ENCODE measurements around the gene CFAP100.

Gene CFAP100

DNA sequence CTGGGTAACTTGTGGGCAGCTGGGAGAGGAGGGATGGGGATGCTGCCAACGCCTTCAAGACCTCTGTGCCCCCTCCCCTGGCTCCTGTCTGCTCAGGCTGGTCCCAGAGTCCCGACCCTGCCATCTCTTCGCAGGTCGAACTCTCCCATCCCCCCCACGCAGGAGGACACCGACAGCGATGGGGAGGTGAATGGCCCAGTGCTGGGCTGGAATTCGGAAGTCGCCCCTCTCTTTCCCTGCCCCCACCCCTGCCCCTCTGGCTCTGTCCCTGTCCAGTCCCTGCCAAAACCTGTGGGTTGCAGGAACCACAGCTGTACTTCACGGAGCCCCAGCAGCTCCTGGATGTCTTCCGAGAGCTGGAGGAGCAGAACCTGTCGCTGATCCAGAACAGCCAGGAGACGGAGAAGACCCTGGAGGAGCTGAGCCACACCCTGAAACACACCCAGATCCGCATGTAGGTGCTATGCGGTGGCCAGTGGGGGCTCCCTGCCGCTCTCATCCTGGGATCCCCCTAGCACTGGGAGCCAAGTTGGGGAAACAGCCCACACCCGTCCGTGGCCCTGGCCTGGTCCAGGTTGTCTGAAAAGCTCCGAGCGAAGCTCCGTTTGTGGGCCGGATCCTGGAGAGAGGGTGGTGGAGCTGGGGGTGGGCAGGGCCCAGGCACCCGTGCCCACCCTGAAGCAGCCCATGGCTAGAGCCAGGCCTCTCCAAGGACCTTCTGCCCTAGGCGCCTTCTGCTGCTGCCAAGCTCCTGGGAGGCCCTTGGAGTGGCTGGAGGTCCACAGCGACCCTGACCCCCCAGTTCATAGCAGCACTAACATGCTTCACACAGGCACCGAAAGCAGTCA, 28.7 kb downstream of the CFAP100 start:
- DNase-seq (ENCODE audit: low spot score), result no peak

DNA sequence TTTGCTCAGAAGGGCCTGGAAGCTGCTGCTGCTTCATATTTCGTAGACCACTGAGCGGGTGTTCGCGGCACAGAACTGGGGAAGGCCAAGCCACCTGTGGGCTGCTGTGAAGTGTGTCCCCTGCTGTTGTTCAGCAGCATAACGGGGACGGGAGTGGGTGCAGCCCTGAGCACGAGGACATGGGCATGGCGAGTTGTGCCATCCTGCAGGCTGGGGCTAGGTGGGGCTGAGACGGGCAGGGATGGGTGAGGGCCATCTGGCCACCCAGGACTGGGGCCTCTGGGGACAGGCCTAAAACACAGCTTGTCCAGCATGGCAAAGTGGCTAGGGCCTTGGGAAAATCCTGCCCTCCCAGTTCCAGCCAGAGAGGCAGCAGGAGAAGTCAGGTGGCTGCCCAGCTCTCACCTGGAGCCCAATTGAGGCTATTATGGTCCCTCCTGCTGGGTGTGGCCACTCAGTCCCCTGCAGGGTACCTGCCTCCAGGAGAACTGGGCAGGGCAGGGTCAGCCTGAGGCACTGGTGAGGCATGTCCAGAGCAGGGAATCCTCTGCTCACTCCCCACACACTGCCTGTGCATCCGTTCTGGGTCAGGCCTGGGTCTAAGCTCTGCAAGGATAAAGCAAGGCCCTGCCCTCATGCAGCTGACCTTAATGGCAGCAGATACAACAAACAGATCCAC, 29.5 kb downstream of the CFAP100 start:
- no peak for DNase-seq (ENCODE audit: low spot score)

DNA sequence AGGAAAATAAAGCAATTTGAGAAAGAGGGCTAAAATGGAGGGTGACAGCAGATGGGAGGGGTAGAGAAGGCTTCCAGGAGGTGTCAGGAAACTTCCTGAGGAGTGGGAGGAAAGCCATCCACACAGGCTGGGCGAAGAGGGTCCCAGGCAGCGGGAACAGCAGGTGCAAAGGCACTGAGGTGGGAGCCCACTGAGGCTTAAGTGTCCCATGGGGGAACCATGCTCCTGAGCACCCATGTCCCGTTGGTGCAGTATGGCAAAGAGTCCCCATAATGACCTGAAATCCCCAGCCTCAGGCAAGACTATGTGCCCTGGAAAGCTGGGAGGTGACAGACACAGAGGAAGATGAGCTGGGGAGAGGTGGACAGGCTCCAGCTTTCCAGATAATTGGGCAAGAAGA, 30.0 kb downstream of the CFAP100 start:
- DNase-seq (ENCODE audit: low spot score), result no peak

DNA sequence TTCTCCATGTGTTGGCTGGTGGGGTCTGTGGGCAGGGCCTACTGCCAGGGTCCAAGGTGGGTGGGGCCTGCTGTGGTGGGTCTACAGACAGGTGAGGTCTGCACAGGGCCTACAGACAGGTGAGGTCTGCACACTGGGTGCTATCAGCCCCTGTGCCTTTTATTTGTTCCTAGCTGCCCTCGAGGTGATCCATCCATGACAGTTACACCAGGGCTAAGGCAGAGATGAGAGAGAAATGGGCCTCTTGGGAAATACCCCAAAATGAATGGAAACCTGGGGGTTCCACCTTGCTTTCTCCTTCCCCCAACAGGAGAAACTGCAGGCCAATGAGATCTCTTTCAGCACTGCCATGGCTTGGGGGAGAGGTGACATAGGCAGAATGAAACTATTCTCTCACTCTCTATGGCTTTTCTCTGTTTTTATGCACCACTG, 36.4 kb downstream of the CFAP100 start:
- no peak for DNase-seq (ENCODE audit: low spot score)

DNA sequence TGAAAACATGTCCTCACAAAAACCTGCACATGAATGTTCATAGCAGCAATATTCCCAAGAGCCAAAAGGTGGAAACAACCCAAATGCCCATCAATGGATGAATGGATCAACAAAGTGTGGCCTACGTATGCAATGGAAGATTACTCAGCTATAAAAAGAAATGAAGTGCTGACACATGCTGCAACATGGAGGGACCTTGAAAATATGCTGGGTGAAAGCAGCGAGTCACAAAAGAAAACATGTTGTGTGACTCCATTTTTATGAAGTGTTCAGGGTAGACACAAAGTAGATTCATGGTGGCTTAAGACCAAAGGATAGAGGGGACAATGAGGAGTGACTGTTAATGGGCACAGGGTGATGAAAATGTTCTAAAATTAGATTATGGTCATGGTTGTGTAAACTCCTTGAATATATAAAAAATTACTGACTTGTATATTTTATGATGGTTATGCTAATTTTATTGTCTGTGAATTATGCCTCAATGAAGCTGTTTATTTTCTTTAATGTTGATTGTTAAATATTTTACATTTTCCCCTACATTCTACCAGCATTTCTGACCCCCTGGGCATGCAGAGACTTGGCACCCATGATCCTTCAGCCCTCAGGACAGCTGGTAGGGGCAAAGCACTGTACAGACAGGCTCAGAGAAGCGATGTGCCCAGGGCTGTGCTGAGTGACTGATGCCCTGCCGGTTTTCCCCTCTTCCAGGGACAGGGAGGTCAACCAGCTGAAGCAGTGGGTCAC, 37.8 kb downstream of the CFAP100 start:
- no peak for DNase-seq (ENCODE audit: low spot score)

DNA sequence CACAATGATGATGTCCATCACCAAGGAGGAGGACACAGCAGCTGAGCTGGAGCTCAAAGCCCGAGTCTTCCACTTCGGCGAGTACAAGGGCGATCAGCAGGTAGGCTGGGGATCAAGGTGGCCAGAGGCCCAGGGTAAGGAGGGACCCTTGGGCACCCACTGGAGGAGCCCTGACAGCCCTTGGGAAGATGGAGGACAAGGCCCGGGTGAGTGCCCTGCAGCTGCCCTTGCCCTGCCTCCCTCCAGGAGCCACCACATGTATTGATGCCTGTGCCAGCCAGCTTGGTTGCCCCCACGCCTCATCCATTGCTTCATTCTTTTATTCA, 38.4 kb downstream of the CFAP100 start:
- DNase-seq (ENCODE audit: low spot score), result no peak

DNA sequence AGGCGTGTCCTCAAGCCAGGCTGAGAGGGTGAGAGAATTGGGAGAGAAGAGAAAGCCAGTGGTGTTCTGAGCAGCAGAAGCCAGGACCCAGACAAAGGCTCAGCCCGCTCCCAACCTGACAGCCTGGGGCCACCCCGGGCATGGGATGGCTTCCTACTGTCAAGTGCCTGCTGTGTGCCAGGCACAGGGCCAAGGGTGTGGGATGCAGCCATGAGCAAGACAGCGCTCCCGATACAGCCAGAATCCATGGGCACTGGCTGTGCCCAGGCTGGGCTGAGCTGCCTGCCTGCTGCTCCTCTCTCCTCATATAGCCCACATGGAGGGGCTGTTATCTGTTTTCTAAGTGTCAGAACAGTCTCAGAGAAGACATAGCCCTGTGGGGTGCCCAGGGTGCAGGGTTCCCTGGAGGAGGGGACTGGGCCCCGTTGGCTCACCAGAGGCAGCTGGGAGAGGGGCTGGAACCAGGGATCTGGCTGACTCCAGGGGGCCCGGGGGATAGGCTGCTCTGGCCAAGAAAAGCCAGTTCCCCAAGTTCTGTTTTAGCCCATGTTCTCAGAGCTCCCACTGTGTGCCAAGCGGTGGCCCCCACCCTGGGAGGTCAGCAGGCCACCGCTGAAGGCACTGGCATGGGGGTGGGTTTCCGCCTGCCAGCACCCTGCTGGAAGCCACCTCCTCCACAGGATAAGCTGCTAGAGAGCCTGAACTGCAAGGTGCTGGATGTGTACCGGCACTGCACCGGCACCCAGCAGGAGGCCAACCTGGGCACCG, 39.0 kb downstream of the CFAP100 start:
- no peak for DNase-seq (ENCODE audit: low spot score)

DNA sequence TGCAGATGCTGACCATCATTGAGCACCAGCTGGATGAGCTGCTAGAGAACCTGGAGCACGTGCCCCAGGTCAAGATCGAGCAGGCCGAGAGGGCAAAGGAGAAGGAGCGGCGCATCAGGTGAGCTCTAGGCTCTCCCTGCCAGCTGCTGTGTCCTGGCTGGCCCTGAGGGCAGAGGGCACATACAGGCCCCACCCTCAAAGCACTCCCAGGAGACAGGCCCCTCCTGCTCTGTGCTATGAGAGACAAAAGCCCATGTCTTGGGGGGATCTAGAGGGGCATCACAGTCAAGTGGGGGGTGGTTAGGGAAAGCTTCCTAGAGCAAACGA, 39.5 kb downstream of the CFAP100 start:
- DNase-seq (ENCODE audit: low spot score), result no peak

DNA sequence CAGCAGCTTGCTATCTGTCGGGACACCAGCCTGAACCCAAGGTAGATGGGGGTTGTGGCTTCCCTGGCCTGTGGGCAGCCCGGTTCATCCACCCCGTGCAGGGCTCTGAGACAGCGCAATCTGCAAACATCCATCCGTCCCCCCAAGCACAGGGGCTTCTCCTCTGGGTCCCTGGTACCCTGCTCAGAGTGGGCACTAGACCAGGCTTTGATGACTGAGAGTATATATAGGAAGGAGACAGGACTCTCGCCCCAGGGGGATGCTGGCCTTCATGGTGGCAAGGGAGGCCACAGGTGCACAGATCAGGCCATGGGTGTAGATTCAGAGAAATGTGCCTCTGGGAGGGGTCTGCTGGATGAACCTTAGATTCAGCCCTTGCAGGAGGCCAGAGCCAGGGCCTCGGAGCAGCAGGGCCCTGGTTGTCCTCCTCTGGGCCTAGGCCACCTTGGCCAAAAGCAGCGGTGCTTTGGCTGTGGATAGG, 40.3 kb downstream of the CFAP100 start:
- no peak for DNase-seq (ENCODE audit: low spot score)

DNA sequence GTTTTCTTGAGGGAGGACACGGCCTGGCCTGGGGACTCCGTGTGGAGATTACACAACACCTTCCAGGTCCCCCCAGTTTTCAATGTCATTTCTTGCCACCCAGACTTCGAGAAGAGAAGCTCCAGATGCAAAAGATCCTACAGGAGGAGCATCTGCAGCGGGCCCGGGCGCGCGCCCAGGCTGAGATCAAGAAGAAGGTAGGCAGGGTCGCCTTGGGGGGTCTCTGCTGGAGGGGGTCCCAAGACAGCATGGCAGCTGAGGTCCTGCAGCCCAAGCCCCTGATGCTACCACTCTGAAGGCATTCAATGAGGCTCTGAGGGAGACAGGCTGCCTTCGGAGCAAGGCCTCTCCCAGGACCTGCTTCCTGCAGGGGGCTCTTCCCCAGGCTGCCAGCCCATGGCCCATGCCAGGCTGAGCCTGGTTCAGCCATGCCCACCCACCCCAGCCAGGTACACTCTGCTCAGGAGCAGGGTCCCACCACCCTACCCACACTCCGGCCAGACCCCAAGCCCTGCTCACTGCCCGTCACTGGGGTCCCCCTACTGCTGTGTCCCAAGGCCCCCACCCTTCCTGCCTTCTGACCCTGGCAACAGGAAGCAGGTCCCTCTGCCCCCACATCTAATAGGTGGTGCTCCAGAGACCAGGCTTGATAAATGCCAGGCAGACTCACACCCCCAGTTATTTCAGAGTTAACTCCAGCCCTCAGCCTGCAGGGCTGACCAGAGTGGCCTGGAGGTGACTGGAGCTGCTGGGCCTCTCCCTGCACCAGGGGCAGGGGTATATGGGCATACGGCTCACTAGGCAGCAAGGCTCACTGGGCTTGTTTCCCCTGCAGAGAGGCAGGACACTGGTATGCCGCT, 41.0 kb downstream of the CFAP100 start:
- no peak for DNase-seq (ENCODE audit: low spot score)

DNA sequence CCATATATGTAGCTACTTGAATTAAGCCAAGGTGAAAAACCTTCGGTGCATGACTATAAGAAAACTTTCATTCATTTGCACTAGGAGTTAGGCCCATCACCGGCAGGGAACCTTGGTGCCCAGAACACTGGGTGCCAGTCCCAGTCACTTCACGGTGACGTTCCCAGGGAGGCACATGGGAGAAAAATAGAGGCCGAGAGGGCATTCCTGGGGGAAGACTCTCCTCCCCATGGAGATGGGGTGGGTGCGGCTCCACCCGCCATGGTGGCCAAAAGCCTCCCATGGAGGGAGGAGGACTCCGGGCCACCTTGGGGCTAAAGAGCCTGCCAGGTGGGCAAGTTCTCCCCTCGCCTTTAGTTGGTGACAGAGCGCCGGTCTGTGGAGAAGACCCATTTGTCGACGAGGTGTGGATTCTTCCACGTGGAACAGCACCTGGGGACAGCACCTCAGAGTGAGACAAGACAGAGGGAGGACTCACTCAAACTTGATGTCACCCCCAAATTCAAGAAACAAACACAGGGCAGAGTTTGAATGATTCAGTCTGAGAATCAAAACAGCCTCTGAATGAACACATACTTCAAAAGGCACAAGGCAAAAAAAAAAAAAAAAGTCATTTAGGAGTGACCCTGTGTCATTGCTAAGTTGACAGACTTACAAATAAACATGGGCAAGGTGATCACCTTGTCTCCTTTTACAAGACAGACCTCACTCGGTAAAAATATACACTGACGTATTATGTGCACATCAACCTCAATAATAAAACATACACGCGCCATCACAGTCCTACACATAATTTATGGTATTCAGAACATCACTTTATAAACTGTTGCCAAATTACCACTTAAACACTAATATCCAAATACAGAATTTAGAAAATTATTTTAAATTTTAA, 42.4 kb downstream of the CFAP100 start:
- no peak for DNase-seq (ENCODE audit: low spot score)

DNA sequence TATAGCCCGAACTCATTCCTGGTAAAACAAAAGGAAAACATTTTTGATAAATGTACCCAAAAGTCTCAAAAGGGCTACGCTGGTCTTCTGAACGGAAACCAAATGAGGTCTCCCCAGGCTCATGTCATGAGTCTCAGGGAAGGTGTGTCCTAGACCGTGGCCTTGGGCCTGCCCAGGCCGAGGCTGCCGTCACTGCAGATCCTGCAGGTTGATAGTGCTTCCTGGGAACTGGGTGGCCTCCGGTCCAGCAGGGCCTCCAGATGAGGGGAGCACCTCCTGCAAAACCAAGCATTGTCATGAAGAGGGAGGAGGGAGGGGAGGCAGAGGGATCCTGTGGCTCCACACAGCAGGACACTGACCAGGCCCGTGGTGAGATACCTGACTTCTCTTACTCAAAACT, 43.5 kb downstream of the CFAP100 start:
- DNase-seq (ENCODE audit: low spot score), result no peak

DNA sequence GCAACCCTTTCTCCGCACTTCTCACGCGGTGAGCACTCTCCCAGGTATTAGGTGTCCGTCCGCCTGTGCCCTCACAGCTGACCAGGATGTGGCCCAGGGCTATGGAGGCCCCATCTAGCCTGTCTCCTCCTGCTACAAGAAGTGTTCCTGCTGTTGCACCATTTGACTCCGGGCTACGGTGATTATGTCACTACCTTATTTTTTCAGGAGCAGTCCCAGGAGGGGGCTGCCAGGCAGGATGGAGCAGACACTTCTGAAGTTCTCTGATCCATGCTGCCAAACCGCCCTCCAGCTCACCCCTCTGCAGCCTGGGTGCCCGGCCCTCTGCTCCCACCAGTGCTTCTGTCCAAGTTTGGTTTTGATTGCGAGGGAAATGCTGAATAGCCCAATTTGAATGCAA, 44.0 kb downstream of the CFAP100 start:
- DNase-seq (ENCODE audit: low spot score), result no peak

DNA sequence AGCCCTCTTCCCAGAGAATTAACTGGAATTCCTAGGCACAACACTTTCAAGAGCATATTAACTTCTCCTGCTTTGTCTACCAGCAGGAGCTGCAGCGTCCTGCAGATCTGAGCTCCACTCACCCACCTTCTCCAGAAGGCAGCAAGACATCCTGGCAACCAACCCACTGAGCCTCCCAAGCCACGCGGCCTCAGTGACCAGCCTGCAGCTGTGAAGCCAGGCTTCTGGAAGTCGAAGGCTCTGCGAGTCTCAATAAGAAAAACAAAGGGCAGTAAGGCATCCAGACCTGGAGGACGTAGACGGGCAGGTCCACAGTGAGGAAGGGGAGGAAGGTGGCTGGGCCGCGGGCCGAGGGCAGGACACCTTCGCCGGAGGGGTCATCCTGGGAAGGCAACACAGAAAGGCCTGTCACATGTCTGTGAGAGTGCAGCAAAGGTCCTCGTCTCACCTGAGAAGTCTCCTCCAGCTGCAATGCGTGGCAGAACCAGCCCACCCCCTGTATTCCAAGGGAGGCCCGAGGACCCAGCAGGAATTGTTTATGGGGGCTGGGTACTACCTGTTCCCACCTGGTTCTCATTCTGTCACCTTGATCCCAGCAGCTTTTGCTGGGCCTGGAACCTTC, 44.7 kb downstream of the CFAP100 start:
- no peak for DNase-seq (ENCODE audit: low spot score)

DNA sequence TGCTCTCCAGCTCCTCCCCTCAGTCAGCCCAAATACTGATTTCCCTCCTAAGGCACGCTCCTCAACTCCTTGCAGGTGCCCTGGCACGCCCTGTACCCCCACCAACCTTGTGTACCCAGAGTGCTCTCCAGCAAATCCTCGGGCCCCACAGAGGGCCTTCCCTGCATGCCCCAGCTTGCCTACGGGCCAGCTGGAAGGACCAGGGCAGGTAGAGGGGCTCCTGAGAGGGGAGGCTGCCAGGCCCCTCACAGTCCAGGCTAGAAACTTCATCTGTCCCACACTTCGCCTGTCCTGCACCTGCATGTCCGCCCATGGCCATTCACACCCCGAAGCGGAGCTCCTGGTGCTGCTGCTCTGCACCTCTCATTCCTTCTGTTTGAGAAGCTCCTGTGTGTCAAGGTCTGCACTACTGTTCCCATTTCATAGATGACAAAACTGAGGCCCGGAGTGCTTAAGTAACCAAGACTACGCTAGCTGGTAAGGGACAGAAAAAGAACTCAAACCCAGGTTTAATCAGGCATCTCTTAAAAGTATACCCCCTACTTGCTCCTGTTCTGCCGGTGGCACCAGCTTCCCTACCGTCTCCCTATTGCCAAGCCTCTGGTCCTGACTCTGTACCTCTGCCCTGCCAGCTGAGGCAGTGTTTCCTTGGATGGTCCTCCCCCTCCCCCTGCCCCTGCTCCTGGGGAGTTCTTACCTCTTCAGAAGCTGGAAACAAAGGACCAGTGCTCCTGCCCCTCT, 45.4 kb downstream of the CFAP100 start:
- DNase-seq (ENCODE audit: low spot score), result no peak

DNA sequence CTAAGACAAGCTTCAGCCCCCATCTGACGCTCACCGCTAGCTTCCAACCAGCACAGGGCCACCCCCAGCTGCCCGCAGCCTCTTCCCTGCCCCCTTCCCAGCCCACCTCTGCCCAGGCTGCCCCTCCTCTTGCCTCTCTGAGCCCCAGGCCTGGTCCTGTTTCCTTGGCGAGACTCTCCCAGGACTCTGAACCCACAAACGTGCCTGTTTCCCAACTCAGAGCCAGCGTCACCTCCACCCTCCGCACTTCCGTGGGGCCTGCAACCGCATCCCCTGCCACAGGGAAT, 45.9 kb downstream of the CFAP100 start:
- DNase-seq (ENCODE audit: low spot score), result no peak

DNA sequence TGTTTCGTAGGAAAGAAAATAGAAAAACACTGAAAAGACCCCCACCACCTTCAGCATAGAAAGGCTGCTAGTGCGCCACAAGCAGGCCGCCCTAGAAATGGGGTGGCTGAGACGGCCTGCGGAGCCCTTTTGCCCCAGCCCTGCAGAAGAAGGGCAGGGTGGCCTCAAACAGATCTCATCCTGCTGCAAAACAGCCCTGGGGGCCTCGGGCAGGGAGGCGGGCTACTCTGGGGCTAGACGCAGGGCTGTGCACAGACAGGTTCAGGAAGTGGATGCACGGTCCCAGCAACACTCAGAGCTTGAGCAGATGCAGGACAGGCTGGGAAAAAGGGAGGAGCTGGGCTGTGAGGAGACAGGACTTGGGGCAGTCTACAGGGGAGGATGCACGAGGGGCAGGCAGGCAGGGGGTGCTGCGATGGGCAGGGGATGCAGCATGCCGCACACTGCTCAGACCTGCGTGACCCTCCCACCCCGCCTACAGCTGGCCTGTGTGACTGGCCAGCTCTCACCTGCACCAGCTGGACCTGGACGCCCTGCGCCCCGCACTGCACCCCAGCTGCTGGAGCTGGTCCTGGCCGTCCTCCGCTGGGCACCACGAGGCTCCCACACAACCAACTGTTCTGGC, 46.7 kb downstream of the CFAP100 start:
- no peak for DNase-seq (ENCODE audit: low spot score)

DNA sequence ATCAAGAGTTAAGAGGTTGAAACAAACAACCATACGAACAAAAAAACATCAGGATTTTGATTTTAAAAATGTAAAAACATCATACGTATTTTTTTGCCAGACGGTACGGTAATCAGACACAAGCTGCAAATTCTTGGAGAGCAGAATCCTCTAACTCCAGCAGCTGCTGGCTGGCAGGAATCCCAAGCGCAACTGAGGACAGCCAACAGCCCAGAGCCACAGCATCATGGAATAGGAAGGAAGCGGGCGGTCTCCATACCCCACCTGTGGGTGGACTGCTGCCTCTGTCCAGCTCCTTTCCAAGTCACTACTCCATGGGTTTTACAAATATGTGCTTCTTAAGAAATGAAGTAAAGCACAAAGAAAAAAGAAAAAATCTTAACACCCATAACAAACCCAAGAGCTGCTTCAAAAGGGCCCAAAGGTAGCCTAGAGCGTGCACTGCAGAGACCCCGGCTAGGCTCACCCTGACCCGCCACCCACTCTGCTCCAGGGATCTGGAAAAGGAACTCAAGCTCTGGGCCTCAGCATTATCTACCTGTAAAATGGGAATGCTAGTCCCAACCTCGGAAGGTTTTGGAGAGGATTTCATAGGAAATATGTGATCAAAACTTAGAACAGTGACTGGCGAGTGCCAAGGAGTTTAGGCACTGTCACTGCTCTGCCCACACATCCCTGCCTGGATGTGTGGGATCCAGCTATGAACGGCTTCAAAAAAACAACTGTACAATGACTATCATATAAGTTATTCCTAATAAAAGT, 47.6 kb downstream of the CFAP100 start:
- DNase-seq (ENCODE audit: low spot score), result no peak
